Measurements from ENCODE around the gene HMBS. TPM values are rescaled to one million over a fixed set of nuclear protein-coding genes. Genes with fewer than 3 reads are reported as not detected.

The HMBS gene
- total RNA-seq, 4 donors from 2014 or later = 5.2 to 18.4 (median 13.3) TPM

DNA sequence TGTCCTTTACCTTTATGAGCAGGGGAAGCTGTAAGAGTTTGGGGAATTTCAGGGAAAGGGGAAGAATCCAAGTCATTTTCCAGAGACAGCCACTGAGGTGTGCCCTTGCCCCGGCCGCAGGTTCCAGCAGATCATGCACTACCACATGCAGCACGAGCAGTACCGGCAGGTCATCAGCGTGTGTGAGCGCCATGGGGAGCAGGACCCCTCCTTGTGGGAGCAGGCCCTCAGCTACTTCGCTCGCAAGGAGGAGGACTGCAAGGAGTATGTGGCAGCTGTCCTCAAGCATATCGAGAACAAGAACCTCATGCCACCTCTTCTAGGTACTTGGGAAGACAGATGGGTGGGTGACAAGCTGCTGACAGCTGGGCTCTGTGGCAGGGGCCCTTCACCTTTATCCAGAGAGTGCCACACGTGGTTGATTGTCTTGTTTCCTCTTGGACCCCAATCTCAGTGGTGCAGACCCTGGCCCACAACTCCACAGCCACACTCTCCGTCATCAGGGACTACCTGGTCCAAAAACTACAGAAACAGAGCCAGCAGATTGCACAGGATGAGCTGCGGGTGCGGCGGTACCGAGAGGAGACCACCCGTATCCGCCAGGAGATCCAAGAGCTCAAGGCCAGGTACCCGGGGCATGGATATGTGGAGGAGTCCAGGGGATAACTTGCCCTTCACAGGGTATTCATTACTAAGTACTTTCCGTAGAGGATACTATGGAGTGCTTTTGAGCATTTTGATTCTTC is 5.8 kb upstream of the HMBS start:
- H3K36me3 ChIP-seq = peaks cover 84% of the 10 kb centered on the region
- no peaks in the 10 kb centered on the region for H3K4me1 ChIP-seq
- no peaks in the 10 kb centered on the region for H3K9me3 ChIP-seq
- no peak for DNase-seq (ENCODE audit: low spot score in 2 of 2)
- no peaks in the 10 kb centered on the region for H3K27me3 ChIP-seq
- TF ChIP-seq EP300 (IDR thresholded peaks at IDR 0.05) = no peak
- no peak overlapping the region for H3K4me3 ChIP-seq
- 90% methylated on average over 14 of the region's 19 CpGs for WGBS
- H3K27ac ChIP-seq = no peak overlapping the region

DNA sequence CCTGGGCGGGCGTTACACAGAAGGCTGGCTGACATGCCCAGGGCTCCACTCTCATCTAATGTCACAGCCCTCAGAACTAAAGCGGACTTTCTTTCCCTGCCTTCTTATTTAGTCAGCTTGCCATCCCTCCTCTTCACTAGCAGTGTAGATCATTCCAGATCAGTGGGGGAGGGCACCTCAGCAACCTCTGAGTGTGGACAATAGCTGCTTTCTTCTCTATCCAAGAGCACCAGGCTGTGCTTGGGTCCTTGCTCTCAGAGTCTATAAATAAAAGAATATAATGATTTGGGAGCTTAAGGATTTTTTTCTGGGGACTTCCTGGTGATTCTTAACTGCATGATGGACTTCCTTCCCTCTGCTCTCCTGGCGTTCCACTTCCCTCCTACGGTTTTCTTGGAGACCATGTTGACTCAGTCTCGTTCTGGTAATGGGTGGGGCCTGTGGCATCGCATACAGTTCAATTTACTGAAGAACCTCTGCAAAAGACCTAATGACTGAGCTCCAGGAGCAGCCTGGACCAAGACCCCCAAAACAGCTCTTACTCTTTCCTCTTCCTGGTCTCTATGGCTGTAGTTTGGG is 2.9 kb upstream of the HMBS start:
- Histone ChIP-seq H3K9me3 (no peaks in the 10 kb centered on the region), H3K27me3 (no peaks in the 10 kb centered on the region), H3K4me3 (no peak overlapping the region), H3K4me1 (peaks cover 15% of the 10 kb centered on the region), H3K36me3 (peaks cover 58% of the 10 kb centered on the region), H3K27ac (no peak overlapping the region)
- DNase-seq (ENCODE audit: low spot score in 2 of 2) = no peak
- 64% methylated on average over 7 of the region's 7 CpGs for WGBS
- TF ChIP-seq POLR2A (IDR thresholded peaks at IDR 0.05) = no peak

DNA sequence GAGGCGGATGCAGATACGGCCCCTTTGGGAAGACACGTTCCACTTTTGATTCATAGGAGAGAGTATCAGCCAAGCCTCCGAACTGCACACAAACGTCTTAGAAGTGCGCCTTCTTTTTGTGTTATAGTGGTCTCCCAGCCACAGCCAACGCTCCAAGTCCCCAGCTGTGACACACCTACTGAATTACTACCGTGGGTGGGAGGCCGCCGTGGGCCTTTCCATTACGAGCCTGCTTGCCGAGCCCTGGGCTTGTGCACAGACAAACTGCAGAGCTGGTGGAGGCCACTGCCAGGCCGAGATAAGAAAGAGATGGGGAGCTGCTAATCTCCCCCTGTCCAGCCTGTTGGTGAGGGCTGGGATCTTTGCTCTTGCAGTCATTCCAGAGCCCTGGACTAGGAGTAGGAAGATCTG is 761 bp downstream of the HMBS start:
- Histone ChIP-seq H3K4me3 (peak overlapping the region; percentile 66), H3K36me3 (peaks cover 22% of the 10 kb centered on the region), H3K9me3 (no peaks in the 10 kb centered on the region), H3K4me1 (peaks cover 15% of the 10 kb centered on the region), H3K27me3 (no peaks in the 10 kb centered on the region), H3K27ac (peak overlapping the region; percentile 87)
- TF ChIP-seq, protein P1, sequence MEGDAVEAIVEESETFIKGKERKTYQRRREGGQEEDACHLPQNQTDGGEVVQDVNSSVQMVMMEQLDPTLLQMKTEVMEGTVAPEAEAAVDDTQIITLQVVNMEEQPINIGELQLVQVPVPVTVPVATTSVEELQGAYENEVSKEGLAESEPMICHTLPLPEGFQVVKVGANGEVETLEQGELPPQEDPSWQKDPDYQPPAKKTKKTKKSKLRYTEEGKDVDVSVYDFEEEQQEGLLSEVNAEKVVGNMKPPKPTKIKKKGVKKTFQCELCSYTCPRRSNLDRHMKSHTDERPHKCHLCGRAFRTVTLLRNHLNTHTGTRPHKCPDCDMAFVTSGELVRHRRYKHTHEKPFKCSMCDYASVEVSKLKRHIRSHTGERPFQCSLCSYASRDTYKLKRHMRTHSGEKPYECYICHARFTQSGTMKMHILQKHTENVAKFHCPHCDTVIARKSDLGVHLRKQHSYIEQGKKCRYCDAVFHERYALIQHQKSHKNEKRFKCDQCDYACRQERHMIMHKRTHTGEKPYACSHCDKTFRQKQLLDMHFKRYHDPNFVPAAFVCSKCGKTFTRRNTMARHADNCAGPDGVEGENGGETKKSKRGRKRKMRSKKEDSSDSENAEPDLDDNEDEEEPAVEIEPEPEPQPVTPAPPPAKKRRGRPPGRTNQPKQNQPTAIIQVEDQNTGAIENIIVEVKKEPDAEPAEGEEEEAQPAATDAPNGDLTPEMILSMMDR (IDR thresholded peaks at IDR 0.05) = no peak
- TF ChIP-seq POLR2AphosphoS5 (IDR thresholded peaks at IDR 0.05) (no peak), EP300 (IDR thresholded peaks at IDR 0.05) (no peak), POLR2A (IDR thresholded peaks at IDR 0.05) (no peak)
- no peak for DNase-seq (ENCODE audit: low spot score in 2 of 2)
- 0% methylated on average over 13 of the region's 13 CpGs for WGBS

DNA sequence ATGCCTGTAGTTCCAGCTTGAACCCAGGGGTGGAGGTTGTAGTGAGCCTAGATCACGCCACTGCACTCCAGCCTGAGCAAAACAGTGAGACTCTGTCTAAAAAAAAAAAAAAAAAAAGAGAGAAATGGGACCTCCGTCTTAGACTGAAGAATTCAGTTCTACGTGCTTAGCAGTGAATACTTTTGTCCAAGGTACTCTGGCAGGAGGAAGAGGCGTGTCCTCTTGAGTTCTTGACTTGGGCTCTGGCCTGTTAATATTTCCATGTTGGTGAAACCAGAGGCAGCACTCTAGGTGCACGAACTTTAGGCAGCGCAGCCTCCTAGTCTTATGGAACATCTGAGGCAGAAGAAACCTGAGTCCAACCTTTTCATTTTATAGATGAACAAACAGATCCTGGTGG is 2.4 kb downstream of the HMBS start:
- WGBS = 81% methylated on average over 6 of the region's 6 CpGs
- Histone ChIP-seq H3K27me3 (no peaks in the 10 kb centered on the region), H3K36me3 (peaks cover 7% of the 10 kb centered on the region), H3K27ac (no peak overlapping the region), H3K4me1 (peaks cover 19% of the 10 kb centered on the region), H3K9me3 (no peaks in the 10 kb centered on the region), H3K4me3 (no peak overlapping the region)
- DNase-seq (ENCODE audit: low spot score in 2 of 2) = no peak
- TF ChIP-seq, protein P1 (IDR thresholded peaks at IDR 0.05) = no peak
- TF ChIP-seq POLR2A (IDR thresholded peaks at IDR 0.05) (no peak), POLR2AphosphoS5 (IDR thresholded peaks at IDR 0.05) (no peak), EP300 (IDR thresholded peaks at IDR 0.05) (no peak)

DNA sequence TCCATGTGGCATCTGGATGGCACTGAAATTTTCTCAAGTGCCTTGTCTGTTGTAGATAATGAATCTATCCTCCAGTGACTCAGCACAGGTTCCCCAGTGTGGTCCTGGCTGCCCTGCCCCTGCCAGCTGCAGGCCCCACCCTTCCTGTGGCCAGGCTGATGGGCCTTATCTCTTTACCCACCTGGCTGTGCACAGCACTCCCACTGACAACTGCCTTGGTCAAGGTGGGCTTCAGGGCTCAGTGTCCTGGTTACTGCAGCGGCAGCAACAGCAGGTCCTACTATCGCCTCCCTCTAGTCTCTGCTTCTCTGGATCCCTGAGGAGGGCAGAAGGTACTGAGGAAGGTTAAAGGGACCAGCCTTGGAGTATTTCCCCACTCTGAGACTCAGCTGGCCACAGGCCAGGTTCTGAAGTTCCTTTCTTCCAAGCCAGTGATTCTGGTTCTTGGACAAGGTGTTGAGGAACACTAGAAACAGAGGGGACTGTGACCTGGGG is 3.1 kb downstream of the HMBS start:
- WGBS = 93% methylated on average over 2 of the region's 2 CpGs
- no peak overlapping the region for H3K4me3 ChIP-seq
- H3K9me3 ChIP-seq = no peaks in the 10 kb centered on the region
- no peak for TF ChIP-seq EP300 (IDR thresholded peaks at IDR 0.05)
- no peak for TF ChIP-seq POLR2AphosphoS5 (IDR thresholded peaks at IDR 0.05)
- TF ChIP-seq, protein P1 (IDR thresholded peaks at IDR 0.05) = no peak
- TF ChIP-seq POLR2A (IDR thresholded peaks at IDR 0.05) = no peak
- H3K27ac ChIP-seq = no peak overlapping the region
- DNase-seq (ENCODE audit: low spot score in 2 of 2) = no peak
- H3K4me1 ChIP-seq = peaks cover 25% of the 10 kb centered on the region
- H3K36me3 ChIP-seq = peaks cover 3% of the 10 kb centered on the region
- H3K27me3 ChIP-seq = no peaks in the 10 kb centered on the region

- no peak for DNase-seq (ENCODE audit: low spot score in 2 of 2)
- WGBS = 92% methylated on average over 9 of the region's 9 CpGs
- no peak for TF ChIP-seq POLR2AphosphoS5 (IDR thresholded peaks at IDR 0.05)
- TF ChIP-seq POLR2A (IDR thresholded peaks at IDR 0.05) = no peak
- TF ChIP-seq, protein P1 (IDR thresholded peaks at IDR 0.05) = no peak
- TF ChIP-seq EP300 (IDR thresholded peaks at IDR 0.05) = no peak
- Histone ChIP-seq H3K36me3 (peaks cover 3% of the 10 kb centered on the region), H3K27me3 (no peaks in the 10 kb centered on the region), H3K4me1 (peaks cover 31% of the 10 kb centered on the region), H3K27ac (no peak overlapping the region), H3K4me3 (no peak overlapping the region), H3K9me3 (no peaks in the 10 kb centered on the region)
These were observed 3.7 kb downstream of the HMBS start for GRCh38 chr11:119088406-119088805.
